OCI-M1 (cell line): ENCODE data around the gene HSD11B1.
A peak's percentile ranks its signal among the peaks of the same experiment; 100 is the strongest.

Experiments used
- DNase-seq: peaks from one replicate; lab custom pipeline; 2025; lab: John Stamatoyannopoulos, UW

HSD11B1 gene

GRCh38 chr1:209727286-209727685 lies 22.6 kb downstream of the HSD11B1 start:
- no peak for DNase-seq

- peak; percentile 74 for DNase-seq
Observed at GRCh38 chr1:209727785-209728184, 23.1 kb downstream of the HSD11B1 start.

GRCh38 chr1:209728466-209728865 lies 23.8 kb downstream of the HSD11B1 start:
- DNase-seq, result no peak

- no peak for DNase-seq
Observed at GRCh38 chr1:209729436-209729835, 24.8 kb downstream of the HSD11B1 start.

GRCh38 chr1:209732725-209733124 lies 28.1 kb downstream of the HSD11B1 start:
- no peak for DNase-seq

- no peak for DNase-seq
Observed at GRCh38 chr1:209733409-209734192, 29.0 kb downstream of the HSD11B1 start.

- DNase-seq, result peak; percentile 13
Observed at GRCh38 chr1:209736490-209737117, 32.0 kb downstream of the HSD11B1 start.

GRCh38 chr1:209737118-209737505 lies 32.5 kb downstream of the HSD11B1 start:
- DNase-seq, result no peak

GRCh38 chr1:209738270-209738669 lies 33.6 kb downstream of the HSD11B1 start:
- no peak for DNase-seq

- no peak for DNase-seq
Observed at GRCh38 chr1:209741193-209741592, 36.5 kb downstream of the HSD11B1 start.

- DNase-seq, result no peak
Observed at GRCh38 chr1:209741889-209742288, 37.2 kb downstream of the HSD11B1 start.

GRCh38 chr1:209742409-209743144 lies 37.9 kb downstream of the HSD11B1 start:
- DNase-seq, result peak; percentile 17

GRCh38 chr1:209743145-209743482 lies 38.5 kb downstream of the HSD11B1 start:
- DNase-seq, result no peak

GRCh38 chr1:209746451-209747165 lies 42.0 kb downstream of the HSD11B1 start:
- DNase-seq, result peak; percentile 89

- DNase-seq, result peak; percentile 95
Observed at GRCh38 chr1:209747580-209748262, 43.1 kb downstream of the HSD11B1 start.

- no peak for DNase-seq
Observed at GRCh38 chr1:209748620-209749019, 44.0 kb downstream of the HSD11B1 start.

- no peak for DNase-seq
Observed at GRCh38 chr1:209749205-209749604, 44.6 kb downstream of the HSD11B1 start.

- no peak for DNase-seq
Observed at GRCh38 chr1:209749670-209750323, 45.2 kb downstream of the HSD11B1 start.

GRCh38 chr1:209751627-209752231 lies 47.1 kb downstream of the HSD11B1 start:
- DNase-seq, result no peak

- DNase-seq, result no peak
Observed at GRCh38 chr1:209752890-209753289, 48.2 kb downstream of the HSD11B1 start.

GRCh38 chr1:209755256-209755655 lies 50.6 kb downstream of the HSD11B1 start:
- DNase-seq, result no peak
